WERI-Rb-1 (cell line): ENCODE measurements around the gene TENM4.
A peak's percentile ranks its signal among the peaks of the same experiment; 100 is the strongest.

Source experiments
- DNase-seq: peaks from one replicate; pipeline ENCODE4 v3.0.0-alpha.2; 2020
- H3K27ac ChIP-seq: fragments of 250-450 bp; sonication (Bioruptor Pico); 2 replicates; pipeline ENCODE4 v1.5.1; 2020; ENCODE audit warnings: mild to moderate bottlenecking, moderate library complexity
- H3K27me3 ChIP-seq: fragments of 250-450 bp; sonication (Bioruptor Pico); 2 replicates; pipeline ENCODE4 v1.5.1; 2021; ENCODE audit warnings: mild to moderate bottlenecking, low read depth, moderate library complexity; ENCODE audit not compliant: insufficient read depth, severe bottlenecking
- H3K36me3 ChIP-seq: fragments of 250-450 bp; sonication (Bioruptor Pico); 2 replicates; pipeline ENCODE4 v1.5.1; 2020; ENCODE audit warnings: mild to moderate bottlenecking, moderate library complexity
- H3K4me3 ChIP-seq: 2 replicates; pipeline ENCODE4 v1.5.1; 2011; ENCODE audit warnings: low read depth, mild to moderate bottlenecking, control low read depth, low read length
- H3K9me3 ChIP-seq: fragments of 250-450 bp; sonication (Bioruptor Pico); 2 replicates; pipeline ENCODE4 v1.5.1; 2021; ENCODE audit warnings: mild to moderate bottlenecking, moderate library complexity; ENCODE audit not compliant: severe bottlenecking
- TF ChIP-seq, protein P1 (sequence below): IDR thresholded peaks from 2 replicates; pipeline ENCODE4 v1.5.1; 2011; ENCODE audit warnings: low read depth, mild to moderate bottlenecking, control low read depth, inconsistent platforms, low read length

The TENM4 gene

DNA sequence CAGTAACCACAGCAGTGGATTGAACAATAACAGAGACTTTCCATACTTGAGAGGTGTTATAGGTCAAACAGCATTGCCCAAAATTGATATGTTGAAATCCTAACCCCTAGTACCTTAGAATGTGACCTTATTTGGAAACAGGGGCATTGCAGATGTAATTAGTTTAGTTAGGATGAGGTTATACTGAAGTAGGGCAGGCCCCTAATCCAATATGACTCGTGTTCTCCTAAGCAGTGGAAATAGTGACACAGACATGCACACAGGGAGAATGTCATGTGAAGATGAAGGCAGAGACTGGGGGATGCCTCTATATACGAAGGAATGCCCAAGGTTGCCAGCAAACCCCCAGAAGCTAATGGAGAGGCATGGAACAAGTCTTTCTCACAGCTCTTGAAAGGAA is 270.5 kb downstream of the TENM4 start:
- H3K9me3 ChIP-seq, result no peaks in the 10 kb centered on the region
- no peak overlapping the region for H3K27ac ChIP-seq
- TF ChIP-seq, protein P1, sequence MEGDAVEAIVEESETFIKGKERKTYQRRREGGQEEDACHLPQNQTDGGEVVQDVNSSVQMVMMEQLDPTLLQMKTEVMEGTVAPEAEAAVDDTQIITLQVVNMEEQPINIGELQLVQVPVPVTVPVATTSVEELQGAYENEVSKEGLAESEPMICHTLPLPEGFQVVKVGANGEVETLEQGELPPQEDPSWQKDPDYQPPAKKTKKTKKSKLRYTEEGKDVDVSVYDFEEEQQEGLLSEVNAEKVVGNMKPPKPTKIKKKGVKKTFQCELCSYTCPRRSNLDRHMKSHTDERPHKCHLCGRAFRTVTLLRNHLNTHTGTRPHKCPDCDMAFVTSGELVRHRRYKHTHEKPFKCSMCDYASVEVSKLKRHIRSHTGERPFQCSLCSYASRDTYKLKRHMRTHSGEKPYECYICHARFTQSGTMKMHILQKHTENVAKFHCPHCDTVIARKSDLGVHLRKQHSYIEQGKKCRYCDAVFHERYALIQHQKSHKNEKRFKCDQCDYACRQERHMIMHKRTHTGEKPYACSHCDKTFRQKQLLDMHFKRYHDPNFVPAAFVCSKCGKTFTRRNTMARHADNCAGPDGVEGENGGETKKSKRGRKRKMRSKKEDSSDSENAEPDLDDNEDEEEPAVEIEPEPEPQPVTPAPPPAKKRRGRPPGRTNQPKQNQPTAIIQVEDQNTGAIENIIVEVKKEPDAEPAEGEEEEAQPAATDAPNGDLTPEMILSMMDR, result no peak
- no peaks in the 10 kb centered on the region for H3K27me3 ChIP-seq
- H3K36me3 ChIP-seq, result no peaks in the 10 kb centered on the region
- H3K4me3 ChIP-seq, result no peak overlapping the region
- no peak for DNase-seq

DNA sequence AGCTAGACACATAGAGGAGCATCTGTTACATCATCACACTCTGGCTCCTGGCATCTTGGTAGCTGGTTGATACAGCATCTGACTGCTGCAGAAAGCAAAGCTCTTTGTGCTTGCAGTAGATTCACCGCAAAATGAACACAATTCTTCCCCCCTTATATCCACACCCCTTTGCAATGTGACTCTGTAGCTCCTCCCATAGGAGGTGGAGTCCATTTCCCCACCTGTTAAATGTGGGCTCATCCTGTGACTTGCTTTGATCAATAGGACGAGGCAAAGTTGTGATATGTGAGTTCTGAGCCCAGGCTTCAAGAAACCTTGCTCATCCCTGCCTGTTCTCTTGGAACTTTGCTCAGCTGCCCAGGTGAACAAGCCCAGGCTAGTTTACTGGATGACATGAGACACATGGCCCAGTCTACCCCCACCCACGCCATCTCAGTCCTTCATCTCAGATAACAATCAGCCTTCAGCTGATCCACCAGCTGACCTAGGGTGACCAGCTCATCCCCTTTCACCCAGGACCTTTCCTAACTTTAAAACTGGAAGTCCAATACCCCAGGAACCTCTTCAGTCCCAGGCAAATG is 272.2 kb downstream of the TENM4 start:
- 0 out of 2 replicates have a peak overlapping the region, but pooled peaks have one; percentile 10 for H3K27ac ChIP-seq

DNA sequence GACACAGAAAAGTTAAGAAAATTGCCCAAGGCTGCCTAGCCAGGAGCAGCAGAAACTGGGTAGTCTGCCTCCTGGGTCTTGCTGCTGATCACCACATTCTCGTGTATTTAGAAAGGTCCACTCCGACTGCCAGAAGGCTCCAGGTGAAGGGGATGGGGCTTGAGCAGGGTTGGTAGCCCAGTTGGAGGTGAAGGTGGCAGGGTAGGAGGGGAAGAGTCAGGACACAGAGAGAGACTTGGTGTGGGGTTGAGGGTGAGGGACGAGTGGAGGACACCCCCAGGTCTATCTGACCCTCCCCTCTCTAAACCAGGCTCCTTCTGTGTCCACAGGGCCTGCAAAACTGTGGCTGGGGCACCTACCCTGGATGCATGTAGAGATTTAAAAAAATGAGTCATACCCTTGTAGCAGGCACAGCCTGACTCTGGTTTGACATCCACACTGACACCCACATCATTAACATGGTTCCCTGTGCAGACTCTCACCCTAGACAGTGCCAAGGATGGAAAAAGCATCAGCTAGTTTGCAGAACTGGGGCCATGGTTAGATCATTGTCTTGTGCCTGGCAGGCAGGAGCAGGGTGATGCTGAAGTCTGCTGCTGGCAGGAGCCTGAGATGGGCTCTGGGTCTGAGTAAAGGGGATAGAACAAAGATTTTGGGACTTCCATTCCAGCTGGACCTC is 273.2 kb downstream of the TENM4 start:
- H3K9me3 ChIP-seq, result no peaks in the 10 kb centered on the region
- TF ChIP-seq, protein P1, result no peak
- no peak for DNase-seq
- no peak overlapping the region for H3K4me3 ChIP-seq
- no peak overlapping the region for H3K27ac ChIP-seq
- no peaks in the 10 kb centered on the region for H3K36me3 ChIP-seq
- H3K27me3 ChIP-seq, result no peaks in the 10 kb centered on the region

More for the DNA sequence above, 272.2 kb downstream of the TENM4 start:
- Histone ChIP-seq H3K4me3 (no peak overlapping the region), H3K9me3 (no peaks in the 10 kb centered on the region), H3K36me3 (no peaks in the 10 kb centered on the region), H3K27me3 (no peaks in the 10 kb centered on the region)
- TF ChIP-seq, protein P1, result no peak
- peak; percentile 21 for DNase-seq

DNA sequence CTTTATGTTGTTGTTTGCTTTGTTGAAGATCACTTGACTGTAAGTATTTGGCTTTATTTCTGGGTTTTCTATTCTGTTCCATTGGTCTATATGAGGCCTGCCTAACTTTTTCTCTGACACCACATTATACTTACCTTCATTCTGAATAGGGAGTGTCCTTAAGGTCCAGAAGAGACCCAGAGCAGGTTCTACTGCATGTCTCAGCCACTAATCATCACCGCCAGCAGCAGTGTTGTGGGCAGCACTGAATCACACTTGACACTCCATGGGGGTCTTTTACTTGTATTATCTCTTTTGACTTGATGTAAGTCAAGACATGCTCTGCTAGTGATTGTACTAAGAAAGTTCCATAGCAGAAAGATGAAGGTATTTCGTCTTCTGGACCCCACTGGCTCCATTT is 274.9 kb downstream of the TENM4 start:
- Histone ChIP-seq H3K36me3 (no peaks in the 10 kb centered on the region), H3K4me3 (no peak overlapping the region), H3K9me3 (no peaks in the 10 kb centered on the region), H3K27ac (no peak overlapping the region), H3K27me3 (no peaks in the 10 kb centered on the region)
- TF ChIP-seq, protein P1, result no peak
- DNase-seq, result no peak

DNA sequence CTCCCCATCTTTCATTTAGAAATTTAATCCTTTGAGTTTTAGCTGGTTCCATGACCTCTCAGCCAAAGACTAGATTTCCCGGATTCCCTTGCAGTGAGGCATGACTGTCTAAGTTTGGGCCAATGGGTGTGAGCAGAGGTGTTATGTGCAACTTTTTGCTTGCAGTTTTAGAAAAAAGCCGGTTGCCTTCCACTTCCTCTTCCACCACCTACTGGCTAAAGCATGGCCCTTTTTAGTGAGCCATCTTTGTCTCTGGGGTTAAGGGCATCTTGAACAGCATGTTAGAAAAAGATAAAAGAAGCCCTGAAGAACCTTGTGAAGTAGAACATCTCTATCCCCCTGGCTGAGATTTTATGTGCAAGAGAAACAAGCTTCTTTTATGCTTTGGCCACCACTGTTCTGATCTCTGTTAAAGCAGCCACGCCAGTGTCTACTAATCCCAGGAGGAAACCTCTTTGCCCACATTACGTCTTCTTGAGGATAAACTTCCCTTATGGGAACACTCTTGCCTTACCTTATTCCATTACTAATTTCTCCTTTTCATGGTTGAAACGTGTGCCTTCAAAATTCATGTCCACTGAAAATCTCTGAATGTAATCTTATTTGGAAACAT is 279.9 kb downstream of the TENM4 start:
- TF ChIP-seq, protein P1, result peak; percentile 55; the same call in 1 of the 2 replicates
- H3K27ac ChIP-seq, result no peak overlapping the region
- H3K36me3 ChIP-seq, result no peaks in the 10 kb centered on the region
- H3K27me3 ChIP-seq, result no peaks in the 10 kb centered on the region
- H3K4me3 ChIP-seq, result no peak overlapping the region
- DNase-seq, result no peak
- no peaks in the 10 kb centered on the region for H3K9me3 ChIP-seq
